HCT116 (cell line): ENCODE results near the gene SLIT1. TPM values are rescaled to one million over a fixed set of nuclear protein-coding genes. Genes with fewer than 3 reads are reported as not detected.

Source experiments
- ATAC-seq: fragments of 200-7000 bp; cut with Tn5 transposase; 2 replicates; pipeline ENCODE4 v1.9.1; 2020; ENCODE audit warnings: mild to moderate bottlenecking, moderate library complexity
- BruUV-seq: library from RNA; stranded (reverse); fragments of 400-500 nt; replicated peaks from 2 replicates; lab custom pipeline; 2021; lab: Mats Ljungman, UMichigan
- CTCF ChIA-PET: fragments of 300-600 bp; sonication (Branson Sonifier 250); formaldehyde crosslinking; loops from one replicate; lab custom pipeline; 2021; ENCODE audit warnings: antibody characterized with exemption; lab: Charles Lee
- POLR2A ChIA-PET: fragments of 300-600, 350-600 bp; sonication (Branson Sonifier 250); formaldehyde crosslinking; loops from one replicate; lab custom pipeline; 2021; ENCODE audit warnings: antibody characterized with exemption; lab: Charles Lee
- RAD21 ChIA-PET, 2 experiments: fragments of 300-600 bp; sonication (Branson Sonifier 250); formaldehyde crosslinking; loops; one replicate each; lab custom pipeline; 2023; ENCODE audit warnings: low total read pairs in 2 of 2; ENCODE audit not compliant: uncharacterized antibody in 2 of 2, unreplicated experiment in 2 of 2, low non-redundant PET in 1 of 2; lab: Charles Lee
- DNase-seq: peaks from one replicate; pipeline ENCODE4 v3.0.0-alpha.2; 2010; ENCODE audit warnings: low read depth, low spot score
- H2AFZ ChIP-seq: fragments of 200-600 bp; shearing (Covaris generic), sonication (generic); 2 replicates; pipeline ENCODE4 v1.6.1; 2017; ENCODE audit warnings: low read depth, mixed run types, mixed read lengths, antibody characterized with exemption, low read length; ENCODE audit not compliant: poor library complexity, severe bottlenecking
- H3K27ac ChIP-seq: 2 replicates; pipeline ENCODE4 v1.5.1; 2012; ENCODE audit warnings: low read depth, low read length
- H3K27me3 ChIP-seq: fragments of 200-600 bp; sonication (generic); 2 replicates; pipeline ENCODE4 v1.6.1; 2016; ENCODE audit warnings: mixed run types, low read length, mixed read lengths; ENCODE audit not compliant: insufficient read depth
- H3K36me3 ChIP-seq, 2 experiments: fragments of 200-500 bp in 1 of 2; fragments of 200-600 bp in 1 of 2; sonication (Bioruptor generic) in 1 of 2; sonication (generic) in 1 of 2; 2 replicates each; pipeline versions ENCODE4 v1.5.1 to v1.6.1; 2014 to 2016; ENCODE audit warnings: low read length in 2 of 2, inconsistent platforms in 1 of 2, mixed read lengths in 1 of 2, mixed run types in 1 of 2; ENCODE audit not compliant: insufficient read depth in 2 of 2, control insufficient read depth in 1 of 2
- H3K4me1 ChIP-seq, 2 experiments: fragments of 200-600 bp in 1 of 2; sonication (generic) in 1 of 2; 2 replicates each; pipeline versions ENCODE4 v1.5.1 to v1.6.1; 2012 to 2017; ENCODE audit warnings: low read length in 2 of 2, inconsistent platforms in 1 of 2, mild to moderate bottlenecking in 1 of 2, mixed read lengths in 1 of 2, mixed run types in 1 of 2, moderate library complexity in 1 of 2; ENCODE audit not compliant: insufficient read depth in 2 of 2, control insufficient read depth in 1 of 2
- H3K4me2 ChIP-seq: fragments of 200-600 bp; sonication (generic); 2 replicates; pipeline ENCODE4 v1.6.1; 2017; ENCODE audit warnings: mixed run types, low read length, mixed read lengths
- H3K4me3 ChIP-seq, 2 experiments: fragments of 200-600 bp in 1 of 2; sonication (generic) in 1 of 2; replicated peaks in 1 of 2; 2 replicates each; pipeline ENCODE4 v1.5.1; 2011 to 2016; ENCODE audit warnings: low read length in 2 of 2, control low read depth in 1 of 2, low read depth in 1 of 2, mild to moderate bottlenecking in 1 of 2, mixed read lengths in 1 of 2, mixed run types in 1 of 2
- H3K79me2 ChIP-seq: fragments of 200-600 bp; sonication (generic); 2 replicates; pipeline ENCODE4 v1.6.1; 2017; ENCODE audit warnings: mild to moderate bottlenecking, mixed run types, low read length, moderate library complexity, mixed read lengths; ENCODE audit not compliant: insufficient read depth
- H3K9ac ChIP-seq: fragments of 200-600 bp; sonication (generic); 2 replicates; pipeline ENCODE4 v1.6.1; 2016; ENCODE audit warnings: low read length, mixed read lengths
- H3K9me2 ChIP-seq: fragments of 200-600 bp; sonication (generic), shearing (Covaris generic); 2 replicates; pipeline ENCODE4 v1.6.1; 2017; ENCODE audit warnings: mixed run types, mild to moderate bottlenecking, moderate library complexity; ENCODE audit not compliant: insufficient read depth
- H3K9me3 ChIP-seq, 2 experiments: fragments of 200-500 bp in 1 of 2; fragments of 200-600 bp in 1 of 2; sonication (Bioruptor generic) in 1 of 2; sonication (generic) in 1 of 2; 2 replicates each; pipeline ENCODE4 v1.6.1; 2014 to 2017; ENCODE audit warnings: low read length in 2 of 2, mixed read lengths in 2 of 2, inconsistent platforms in 1 of 2, low read depth in 1 of 2, mild to moderate bottlenecking in 1 of 2, mixed run types in 1 of 2, moderate library complexity in 1 of 2; ENCODE audit not compliant: control insufficient read depth in 1 of 2, insufficient read depth in 1 of 2
- H4K20me1 ChIP-seq: fragments of 200-600 bp; sonication (generic), shearing (Covaris generic); 2 replicates; pipeline ENCODE4 v1.6.1; 2017; ENCODE audit warnings: mixed run types, mild to moderate bottlenecking, moderate library complexity; ENCODE audit not compliant: insufficient read depth
- CEBPB ChIP-seq: IDR thresholded peaks from 2 replicates; pipeline ENCODE4 v1.6.1; 2012; ENCODE audit warnings: low read depth
- EGR1 ChIP-seq: IDR thresholded peaks from 2 replicates; pipeline ENCODE4 v1.6.1; 2012; ENCODE audit warnings: low read depth
- ELF1 ChIP-seq: IDR thresholded peaks from 2 replicates; pipeline ENCODE4 v1.6.1; 2012; ENCODE audit warnings: low read depth, borderline replicate concordance
- EZH2 ChIP-seq: fragments of 200-600 bp; sonication (generic); IDR thresholded peaks from 2 replicates; pipeline ENCODE4 v1.6.1; 2017; ENCODE audit warnings: antibody characterized with exemption, mixed run types
- EZH2phosphoT487 ChIP-seq: fragments of 200-600 bp; IDR thresholded peaks from 2 replicates; pipeline ENCODE4 v1.6.1; 2018; ENCODE audit warnings: antibody characterized with exemption, borderline replicate concordance
- FOSL1 ChIP-seq: IDR thresholded peaks from 2 replicates; pipeline ENCODE4 v1.6.1; 2012; ENCODE audit warnings: low read depth
- JUND ChIP-seq: IDR thresholded peaks from 2 replicates; pipeline ENCODE4 v1.6.1; 2012
- MAX ChIP-seq: IDR thresholded peaks from 2 replicates; pipeline ENCODE4 v1.6.1; 2012
- POLR2A ChIP-seq: IDR thresholded peaks from 2 replicates; pipeline ENCODE4 v1.7.0; 2011; ENCODE audit warnings: borderline replicate concordance; ENCODE audit not compliant: insufficient read depth, insufficient read length; ENCODE audit errors: extremely low read depth
- RAD21 ChIP-seq: IDR thresholded peaks from 2 replicates; pipeline ENCODE4 v1.6.1; 2012; ENCODE audit warnings: low read depth, mild to moderate bottlenecking
- SIN3A ChIP-seq: IDR thresholded peaks from 2 replicates; pipeline ENCODE4 v1.6.1; 2012; ENCODE audit warnings: low read depth
- SP1 ChIP-seq: IDR thresholded peaks from 2 replicates; pipeline ENCODE4 v1.6.1; 2012; ENCODE audit warnings: low read depth
- TCF7L2 ChIP-seq: IDR thresholded peaks from 2 replicates; pipeline ENCODE4 v1.7.0; 2011; ENCODE audit warnings: borderline replicate concordance, inconsistent platforms; ENCODE audit not compliant: insufficient read depth, insufficient read length; ENCODE audit errors: extremely low read depth
- ZBTB33 ChIP-seq: IDR thresholded peaks from 2 replicates; pipeline ENCODE4 v1.6.1; 2011; ENCODE audit warnings: mild to moderate bottlenecking, low read length, moderate library complexity; ENCODE audit not compliant: insufficient replicate concordance; ENCODE audit errors: extremely low read depth
- ZFX ChIP-seq: fragments of 450-650 bp; IDR thresholded peaks from 2 replicates; pipeline ENCODE4 v1.6.1; 2017
- ZNF274 ChIP-seq: fragments of 200-500 bp; sonication (Bioruptor generic); IDR thresholded peaks from 2 replicates; pipeline ENCODE4 v1.6.1; 2014; ENCODE audit warnings: mild to moderate bottlenecking, low read depth, low read length, inconsistent platforms
- intact Hi-C: fragments of 100-400 bp; cut with micrococcal nuclease; formaldehyde crosslinking; loops from 2 replicates; pipeline ENCODE4 v1.10.0; 2022
- total RNA-seq: library from RNA; stranded (reverse); gene quantifications from one replicate; pipeline ENCODE4 v1.2.1, GENCODE V29; 2021; ENCODE audit not compliant: unreplicated experiment

The SLIT1 gene
- total RNA-seq, 1 experiment from 2014 or later, result 0.42 TPM

GRCh38 chr10:97200616-97201015 is 14.9 kb upstream of the SLIT1 start:
- Histone ChIP-seq H2AFZ (no peak overlapping the region), H3K9ac (no peak overlapping the region), H3K4me3 (no peak overlapping the region), H3K79me2 (no peaks in the 10 kb centered on the region), H3K27me3 (no peaks in the 10 kb centered on the region), H4K20me1 (no peaks in the 10 kb centered on the region), H3K9me3 (no peaks in the 10 kb centered on the region), H3K4me2 (no peak overlapping the region), H3K9me2 (no peaks in the 10 kb centered on the region), H3K36me3 (no peaks in the 10 kb centered on the region), H3K4me1 (peaks cover 3 to 4% of the 10 kb centered on the region in 2 experiments; a peak in 1 of 4 replicates), H3K27ac (no peak overlapping the region)
- ATAC-seq (no peak), DNase-seq (no peak)
- BruUV-seq, result no TSS peak
- intact Hi-C loops, result no loop called here
- POLR2A ChIA-PET, result no interaction called here
- TF ChIP-seq FOSL1 (no peak), SP1 (no peak), EZH2 (no peak), ZBTB33 (no peak), CEBPB (no peak), EZH2phosphoT487 (no peak), TCF7L2 (no peak), MAX (no peak), ZFX (no peak), POLR2A (no peak), RAD21 (no peak), EGR1 (no peak), ZNF274 (no peak), SIN3A (no peak), JUND (no peak), ELF1 (no peak)
- RAD21 ChIA-PET, result no interaction called here
- CTCF ChIA-PET, result interaction anchor here (1.1 to 1.3 kb wide), 4 partner anchors 10 to 163 kb away, joined by 3 to 10 read pairs (median 4); no protein-coding TSS in a partner anchor
